Ovary (tissue), 3 donors: Measurements from ENCODE around the gene ATP5ME.

Experiments
- CTCF ChIP-seq, 3 donors: fragments of 450-650 bp in 2 of 3; fragments of 200-600 bp in 1 of 3; IDR thresholded peaks; one replicate each; pipeline versions ENCODE4 v1.5.1 to v1.8.0; 2016 to 2022; ENCODE audit warnings: antibody characterized with exemption in 3 of 3, mild to moderate bottlenecking in 1 of 3
- POLR2A ChIP-seq: fragments of 450-650 bp; IDR thresholded peaks from one replicate; pipeline ENCODE4 v1.6.1; 2017; ENCODE audit warnings: antibody characterized with exemption, mild to moderate bottlenecking, moderate library complexity
- donor health status: DM: no; HTN: no; CAD: no.

- no peak for TF ChIP-seq POLR2A
- no peak for TF ChIP-seq CTCF (IDR thresholded peaks at IDR 0.05)
These were observed 41.1 kb downstream of the ATP5ME start for GRCh38 chr4:632926-633325.
